Measurements from ENCODE around the gene ACSS2.
"Not testable (repeated sequence)": the region's sequence is repeated elsewhere in the genome, so short reads cannot be mapped to it uniquely, and the experiment has no call there.

ACSS2 gene

GRCh38 chr20:34886122-34886521 lies 9.7 kb downstream of the ACSS2 start:
- no peak overlapping the region for H3K27ac ChIP-seq (ENCODE audit: insufficient read depth, low read depth, low read length, poor library complexity, severe bottlenecking)
- WGBS, 2 experiments = 90 to 93% methylated on average over 2 of the region's 3 CpGs
- no peaks in the 10 kb centered on the region for H3K4me1 ChIP-seq (ENCODE audit: control insufficient read depth, insufficient read depth, low read length)
- H3K9me3 ChIP-seq (ENCODE audit: control insufficient read depth, low read length) = no peaks in the 10 kb centered on the region
- H3K4me3 ChIP-seq (ENCODE audit: insufficient read depth, low read depth, low read length) = no peak overlapping the region
- no peaks in the 10 kb centered on the region for H3K36me3 ChIP-seq (ENCODE audit: control insufficient read depth, insufficient read depth, low read length)
- no peaks in the 10 kb centered on the region for H3K27me3 ChIP-seq (ENCODE audit: control insufficient read depth, insufficient read depth, low read length, poor library complexity, severe bottlenecking)

- WGBS, 2 experiments = 74 to 81% methylated on average over 3 of the region's 3 CpGs
- Histone ChIP-seq H3K27ac (ENCODE audit: insufficient read depth, low read depth, low read length, poor library complexity, severe bottlenecking) (no peak overlapping the region), H3K36me3 (ENCODE audit: control insufficient read depth, insufficient read depth, low read length) (no peaks in the 10 kb centered on the region), H3K9me3 (ENCODE audit: control insufficient read depth, low read length) (no peaks in the 10 kb centered on the region), H3K4me1 (ENCODE audit: control insufficient read depth, insufficient read depth, low read length) (no peaks in the 10 kb centered on the region), H3K4me3 (ENCODE audit: insufficient read depth, low read depth, low read length) (no peak overlapping the region), H3K27me3 (ENCODE audit: control insufficient read depth, insufficient read depth, low read length, poor library complexity, severe bottlenecking) (no peaks in the 10 kb centered on the region)
Measured at GRCh38 chr20:34887023-34887422, 10.6 kb downstream of the ACSS2 start.

DNA sequence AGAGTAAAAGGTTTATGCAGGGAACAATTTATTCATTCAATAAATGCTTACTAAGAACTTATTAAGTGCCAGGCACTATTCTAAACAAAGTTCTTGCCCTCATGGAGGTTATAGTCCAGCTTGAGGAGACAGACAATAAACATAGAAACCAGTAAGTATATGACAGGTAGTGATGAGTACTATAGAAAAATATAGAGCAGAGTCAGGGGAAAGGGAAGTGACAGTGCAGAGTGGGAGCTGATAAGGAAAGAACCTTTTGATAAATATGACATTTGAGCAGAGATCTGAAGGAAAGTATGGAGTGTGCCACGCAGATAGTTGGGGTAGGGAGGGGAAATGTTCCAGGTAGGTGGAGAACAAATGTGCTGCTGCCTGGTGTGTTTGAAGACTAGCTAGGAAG lies 12.1 kb downstream of the ACSS2 start:
- Histone ChIP-seq H3K4me3 (ENCODE audit: insufficient read depth, low read depth, low read length) (no peak overlapping the region), H3K4me1 (ENCODE audit: control insufficient read depth, insufficient read depth, low read length) (no peaks in the 10 kb centered on the region), H3K27ac (ENCODE audit: insufficient read depth, low read depth, low read length, poor library complexity, severe bottlenecking) (no peak overlapping the region), H3K9me3 (ENCODE audit: control insufficient read depth, low read length) (no peaks in the 10 kb centered on the region), H3K27me3 (ENCODE audit: control insufficient read depth, insufficient read depth, low read length, poor library complexity, severe bottlenecking) (no peaks in the 10 kb centered on the region), H3K36me3 (ENCODE audit: control insufficient read depth, insufficient read depth, low read length) (no peaks in the 10 kb centered on the region)
- WGBS, 2 experiments = 96 to 100% methylated on average over 1 of the region's 1 CpG

DNA sequence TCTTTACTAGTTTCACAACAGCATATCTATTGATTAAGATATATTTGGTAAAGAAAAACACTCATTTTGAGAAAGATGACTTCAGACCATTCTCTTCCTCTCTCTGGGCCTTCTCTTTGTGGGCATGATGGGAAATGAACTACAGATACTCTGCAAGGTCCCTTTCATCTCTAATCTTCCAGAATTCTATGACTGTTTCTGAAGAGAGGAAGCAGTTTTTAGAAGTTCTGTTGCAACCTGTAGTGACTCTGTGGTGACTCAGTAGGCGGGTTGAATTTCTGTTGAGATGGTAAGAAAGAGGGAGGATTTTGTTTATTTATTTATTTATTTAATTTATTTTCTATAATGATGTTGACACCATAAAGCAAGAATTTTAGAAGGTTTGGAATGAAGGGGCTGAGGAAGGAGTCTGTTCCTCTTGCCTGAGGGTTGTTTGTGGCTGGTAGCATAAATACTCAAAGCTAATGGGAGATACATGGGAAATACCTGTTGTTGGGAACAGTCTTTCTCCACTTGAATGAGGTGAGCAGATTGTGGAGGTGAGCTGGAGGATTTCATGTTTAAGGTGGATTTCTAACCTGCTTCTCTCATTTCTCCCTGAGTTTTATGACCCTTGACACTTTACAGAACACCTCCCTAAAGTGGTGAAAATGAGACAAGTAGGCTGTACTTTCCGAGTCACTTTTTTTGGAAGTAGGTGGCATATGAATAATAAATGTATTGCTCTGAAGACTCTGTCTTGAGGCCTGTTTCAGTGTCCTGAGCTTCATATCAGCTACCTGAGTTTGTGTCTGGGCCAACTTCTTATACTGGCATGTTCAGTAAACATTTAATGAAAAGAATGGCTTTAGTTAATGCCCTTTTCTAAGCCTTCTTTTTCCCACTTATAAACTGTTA lies 15.0 kb downstream of the ACSS2 start:
- 94 to 97% methylated on average over 2 of the region's 2 CpGs for WGBS, 2 experiments
- no peaks in the 10 kb centered on the region for H3K9me3 ChIP-seq (ENCODE audit: control insufficient read depth, low read length)
- no peak overlapping the region for H3K4me3 ChIP-seq (ENCODE audit: insufficient read depth, low read depth, low read length)
- H3K36me3 ChIP-seq (ENCODE audit: control insufficient read depth, insufficient read depth, low read length) = no peaks in the 10 kb centered on the region
- no peaks in the 10 kb centered on the region for H3K4me1 ChIP-seq (ENCODE audit: control insufficient read depth, insufficient read depth, low read length)
- H3K27me3 ChIP-seq (ENCODE audit: control insufficient read depth, insufficient read depth, low read length, poor library complexity, severe bottlenecking) = no peaks in the 10 kb centered on the region
- no peak overlapping the region for H3K27ac ChIP-seq (ENCODE audit: insufficient read depth, low read depth, low read length, poor library complexity, severe bottlenecking)

DNA sequence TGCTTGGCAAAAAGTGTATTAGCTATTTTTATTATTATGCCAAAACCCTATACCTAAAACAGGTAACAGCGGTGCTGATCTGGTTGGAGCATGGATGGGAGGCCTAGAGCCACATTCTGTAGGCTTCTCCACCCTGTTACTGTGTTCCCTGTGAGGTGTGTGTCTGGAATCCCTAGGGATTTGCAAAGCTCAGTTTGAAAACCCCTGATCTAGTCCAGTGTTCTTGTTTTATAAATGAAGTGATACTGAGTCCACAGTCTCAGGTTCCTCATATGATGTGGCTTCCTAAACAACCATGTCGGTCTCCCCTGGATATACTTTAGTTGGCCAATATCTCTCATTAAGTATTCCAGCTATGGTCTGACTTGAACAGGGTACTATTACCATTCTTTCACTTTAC lies 16.3 kb downstream of the ACSS2 start:
- Histone ChIP-seq H3K27ac (ENCODE audit: insufficient read depth, low read depth, low read length, poor library complexity, severe bottlenecking) (no peak overlapping the region), H3K4me3 (ENCODE audit: insufficient read depth, low read depth, low read length) (no peak overlapping the region), H3K9me3 (ENCODE audit: control insufficient read depth, low read length) (no peaks in the 10 kb centered on the region), H3K36me3 (ENCODE audit: control insufficient read depth, insufficient read depth, low read length) (no peaks in the 10 kb centered on the region), H3K27me3 (ENCODE audit: control insufficient read depth, insufficient read depth, low read length, poor library complexity, severe bottlenecking) (no peaks in the 10 kb centered on the region), H3K4me1 (ENCODE audit: control insufficient read depth, insufficient read depth, low read length) (no peaks in the 10 kb centered on the region)
- WGBS, 2 experiments = 94 to 98% methylated on average over 2 of the region's 2 CpGs

DNA sequence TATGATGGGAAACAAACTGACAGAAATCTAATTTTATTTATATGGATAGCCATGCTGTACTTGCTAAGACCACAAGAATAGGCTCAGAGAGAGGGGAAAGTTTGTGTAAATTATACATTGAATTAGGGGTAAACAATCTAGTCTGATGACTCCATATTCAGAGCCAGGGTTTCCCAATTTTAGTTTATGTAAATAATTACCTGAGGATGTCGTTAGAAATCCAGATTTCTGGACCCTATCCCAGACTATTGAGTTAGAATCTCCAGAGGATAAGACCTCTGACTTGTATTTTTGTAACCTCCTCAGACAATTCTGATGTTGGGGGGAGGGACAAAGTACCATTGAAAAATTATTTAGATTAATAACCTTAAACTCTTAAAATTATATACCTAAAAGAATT lies 18.3 kb downstream of the ACSS2 start:
- no peak overlapping the region for H3K4me3 ChIP-seq (ENCODE audit: insufficient read depth, low read depth, low read length)
- H3K27ac ChIP-seq (ENCODE audit: insufficient read depth, low read depth, low read length, poor library complexity, severe bottlenecking) = no peak overlapping the region
- 95 to 100% methylated on average over 1 of the region's 1 CpG for WGBS, 2 experiments
- H3K4me1 ChIP-seq (ENCODE audit: control insufficient read depth, insufficient read depth, low read length) = no peaks in the 10 kb centered on the region
- H3K36me3 ChIP-seq (ENCODE audit: control insufficient read depth, insufficient read depth, low read length) = no peaks in the 10 kb centered on the region
- no peaks in the 10 kb centered on the region for H3K9me3 ChIP-seq (ENCODE audit: control insufficient read depth, low read length)
- no peaks in the 10 kb centered on the region for H3K27me3 ChIP-seq (ENCODE audit: control insufficient read depth, insufficient read depth, low read length, poor library complexity, severe bottlenecking)

GRCh38 chr20:34895465-34895864 lies 19.1 kb downstream of the ACSS2 start:
- no peaks in the 10 kb centered on the region for H3K36me3 ChIP-seq (ENCODE audit: control insufficient read depth, insufficient read depth, low read length)
- H3K4me3 ChIP-seq (ENCODE audit: insufficient read depth, low read depth, low read length) = no peak overlapping the region
- no peaks in the 10 kb centered on the region for H3K4me1 ChIP-seq (ENCODE audit: control insufficient read depth, insufficient read depth, low read length)
- H3K9me3 ChIP-seq (ENCODE audit: control insufficient read depth, low read length) = no peaks in the 10 kb centered on the region
- WGBS, 2 experiments = 92 to 93% methylated on average over 3 of the region's 3 CpGs
- H3K27ac ChIP-seq (ENCODE audit: insufficient read depth, low read depth, low read length, poor library complexity, severe bottlenecking) = no peak overlapping the region
- H3K27me3 ChIP-seq (ENCODE audit: control insufficient read depth, insufficient read depth, low read length, poor library complexity, severe bottlenecking) = no peaks in the 10 kb centered on the region

DNA sequence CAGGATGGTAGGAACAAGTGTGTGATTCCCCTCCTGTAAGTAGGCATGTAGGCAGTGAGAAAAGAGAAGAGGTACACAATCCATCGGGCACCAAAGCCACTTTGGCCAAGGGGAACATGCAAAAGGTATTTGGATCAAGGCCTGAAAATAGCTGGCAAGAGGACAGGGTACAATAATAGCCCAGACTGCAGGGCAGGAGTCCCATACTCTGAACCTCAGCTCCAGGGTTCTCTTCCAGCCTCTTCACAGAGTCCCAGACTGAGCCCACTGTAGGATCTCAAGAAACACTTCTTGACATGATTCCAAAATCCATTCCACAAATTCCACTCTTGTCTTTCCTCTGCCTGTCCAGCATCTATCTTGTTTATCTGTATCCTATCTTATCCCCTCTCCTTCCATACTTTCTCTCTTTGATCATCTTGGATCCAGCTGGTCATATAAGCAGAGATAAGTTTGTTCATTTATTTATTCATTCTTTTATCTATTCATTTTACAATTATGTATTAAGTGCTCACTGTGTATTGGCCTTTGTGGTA lies 19.7 kb downstream of the ACSS2 start:
- 88 to 93% methylated on average over 1 of the region's 1 CpG for WGBS, 2 experiments
- no peak overlapping the region for H3K27ac ChIP-seq (ENCODE audit: insufficient read depth, low read depth, low read length, poor library complexity, severe bottlenecking)
- no peaks in the 10 kb centered on the region for H3K27me3 ChIP-seq (ENCODE audit: control insufficient read depth, insufficient read depth, low read length, poor library complexity, severe bottlenecking)
- H3K9me3 ChIP-seq (ENCODE audit: control insufficient read depth, low read length) = no peaks in the 10 kb centered on the region
- no peak overlapping the region for H3K4me3 ChIP-seq (ENCODE audit: insufficient read depth, low read depth, low read length)
- H3K36me3 ChIP-seq (ENCODE audit: control insufficient read depth, insufficient read depth, low read length) = no peaks in the 10 kb centered on the region
- H3K4me1 ChIP-seq (ENCODE audit: control insufficient read depth, insufficient read depth, low read length) = no peaks in the 10 kb centered on the region

DNA sequence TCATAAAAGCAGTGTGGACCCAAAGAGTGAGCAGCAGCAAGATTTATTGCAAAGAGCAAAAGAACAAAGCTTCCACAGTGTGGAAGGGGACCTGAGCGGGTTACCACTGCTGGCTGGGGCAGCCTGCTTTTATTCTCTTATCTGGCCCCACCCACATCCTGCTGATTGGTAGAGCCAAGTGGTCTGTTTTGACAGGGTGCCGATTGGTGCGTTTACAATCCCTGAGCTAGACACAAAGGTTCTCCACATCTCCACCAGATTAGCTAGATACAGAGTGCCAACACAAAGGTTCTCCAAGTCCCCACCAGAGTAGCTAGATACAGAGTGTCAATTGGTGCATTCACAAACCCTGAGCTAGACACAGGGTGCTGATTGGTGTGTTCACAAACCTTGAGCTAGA lies 21.7 kb downstream of the ACSS2 start:
- H3K36me3 ChIP-seq (ENCODE audit: control insufficient read depth, insufficient read depth, low read length); H3K9me3 ChIP-seq (ENCODE audit: control insufficient read depth, low read length): not testable (repeated sequence)
- WGBS, 2 experiments = 91 to 93% methylated on average over 2 to 3 of the region's 3 CpGs

DNA sequence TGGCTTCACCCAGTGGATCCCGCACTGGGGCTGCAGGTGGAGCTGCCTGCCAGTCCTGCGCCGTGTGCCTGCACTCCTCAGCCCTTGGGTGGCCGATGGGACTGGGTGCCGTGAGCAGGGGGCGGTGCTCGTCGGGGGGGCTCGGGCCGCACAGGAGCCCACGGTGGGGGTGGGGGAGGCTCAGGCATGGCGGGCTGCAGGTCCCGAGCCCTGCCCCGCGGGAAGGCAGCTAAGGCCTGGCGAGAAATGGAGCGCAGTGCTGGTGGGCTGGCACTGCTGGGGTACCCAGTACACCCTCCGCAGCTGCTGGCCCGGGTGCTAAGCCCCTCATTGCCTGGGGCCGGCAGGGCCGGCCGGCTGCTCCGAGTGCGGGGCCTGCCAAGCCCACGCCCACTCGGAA lies 22.3 kb downstream of the ACSS2 start:
- not testable (repeated sequence) for H3K27ac ChIP-seq (ENCODE audit: insufficient read depth, low read depth, low read length, poor library complexity, severe bottlenecking); H3K4me3 ChIP-seq (ENCODE audit: insufficient read depth, low read depth, low read length); H3K36me3 ChIP-seq (ENCODE audit: control insufficient read depth, insufficient read depth, low read length); H3K9me3 ChIP-seq (ENCODE audit: control insufficient read depth, low read length); H3K27me3 ChIP-seq (ENCODE audit: control insufficient read depth, insufficient read depth, low read length, poor library complexity, severe bottlenecking); H3K4me1 ChIP-seq (ENCODE audit: control insufficient read depth, insufficient read depth, low read length)
- WGBS, 2 experiments = 91 to 92% methylated on average over 26 of the region's 26 CpGs

More for the DNA sequence above, 21.7 kb downstream of the ACSS2 start:
- not testable (repeated sequence) for H3K4me1 ChIP-seq (ENCODE audit: control insufficient read depth, insufficient read depth, low read length); H3K4me3 ChIP-seq (ENCODE audit: insufficient read depth, low read depth, low read length); H3K27me3 ChIP-seq (ENCODE audit: control insufficient read depth, insufficient read depth, low read length, poor library complexity, severe bottlenecking); H3K27ac ChIP-seq (ENCODE audit: insufficient read depth, low read depth, low read length, poor library complexity, severe bottlenecking)

All from ectodermal cell (in vitro differentiated cells).